HG03342 (cell line): ENCODE data around the gene POMZP3.
"Not testable (repeated sequence)": the region's sequence is repeated elsewhere in the genome, so short reads cannot be mapped to it uniquely, and the experiment has no call there.

Experiments used
- ATAC-seq: cut with Tn5 transposase; IDR thresholded peaks from one replicate; pipeline ENCODE4 v1.9.1; 2021; ENCODE audit warnings: mild to moderate bottlenecking, moderate library complexity; ENCODE audit not compliant: unreplicated experiment

The POMZP3 gene

DNA sequence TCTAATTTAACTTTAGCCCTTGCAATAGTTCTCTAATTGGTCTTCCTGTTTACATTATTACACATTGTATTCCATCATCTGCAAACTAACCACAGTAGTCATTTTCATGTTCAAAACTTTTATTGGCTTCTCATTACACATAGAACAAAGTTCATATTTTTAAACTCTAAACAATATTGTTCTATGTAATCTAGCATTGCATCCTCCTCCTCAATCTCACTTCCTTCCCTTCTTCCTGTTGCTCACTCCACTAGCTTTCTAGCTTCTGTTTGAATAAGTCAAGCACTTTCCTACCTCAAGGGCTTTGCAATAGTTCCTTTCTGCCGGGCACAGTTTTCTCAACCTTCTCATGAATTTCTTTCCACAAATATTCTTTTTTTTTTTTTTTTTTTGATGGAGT, 38.5 kb downstream of the POMZP3 start:
- not testable (repeated sequence) for ATAC-seq

GRCh38 chr7:76586585-76587315, 40.3 kb downstream of the POMZP3 start:
- ATAC-seq = not testable (repeated sequence)

GRCh38 chr7:76583636-76584281, 43.3 kb downstream of the POMZP3 start:
- not testable (repeated sequence) for ATAC-seq

DNA sequence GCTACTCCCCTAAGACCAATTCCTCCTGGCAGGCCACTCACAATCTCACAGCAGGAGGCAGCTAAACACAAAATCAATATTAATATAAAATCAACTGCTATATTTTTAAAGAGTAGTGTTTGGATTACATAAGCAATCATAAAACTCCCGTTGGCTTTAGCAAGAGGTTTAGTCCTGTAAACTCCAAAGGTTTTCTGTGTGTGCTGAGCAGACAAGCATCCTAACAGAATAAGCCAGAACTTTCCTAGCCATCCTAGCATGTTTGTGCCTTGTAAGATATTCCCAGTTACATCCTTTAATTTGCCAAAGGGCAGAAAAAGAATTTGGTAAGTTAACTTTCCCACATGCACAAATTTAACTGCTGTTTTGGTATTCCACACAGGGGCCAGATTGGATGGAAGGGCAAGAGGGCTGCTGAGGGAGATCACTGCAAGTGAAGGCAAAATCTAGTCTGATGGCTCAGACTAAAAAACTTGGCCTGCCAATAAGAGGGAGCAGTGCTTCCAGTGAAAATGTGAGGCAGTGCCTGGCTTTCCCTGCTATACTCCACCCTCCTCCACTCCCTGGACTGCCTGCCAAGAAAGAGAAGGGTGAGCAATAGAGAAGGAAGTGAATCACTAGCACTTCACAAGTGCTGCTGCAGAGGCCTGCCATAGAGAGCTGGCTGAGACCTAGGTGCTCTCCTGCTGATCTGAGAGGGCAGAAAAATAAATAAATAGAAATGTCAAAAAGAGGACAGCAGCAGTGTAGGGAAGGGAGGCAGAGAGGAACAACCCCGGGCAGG, 44.0 kb downstream of the POMZP3 start:
- not testable (repeated sequence) for ATAC-seq

GRCh38 chr7:76575919-76576655, 51.0 kb downstream of the POMZP3 start:
- ATAC-seq = not testable (repeated sequence)

DNA sequence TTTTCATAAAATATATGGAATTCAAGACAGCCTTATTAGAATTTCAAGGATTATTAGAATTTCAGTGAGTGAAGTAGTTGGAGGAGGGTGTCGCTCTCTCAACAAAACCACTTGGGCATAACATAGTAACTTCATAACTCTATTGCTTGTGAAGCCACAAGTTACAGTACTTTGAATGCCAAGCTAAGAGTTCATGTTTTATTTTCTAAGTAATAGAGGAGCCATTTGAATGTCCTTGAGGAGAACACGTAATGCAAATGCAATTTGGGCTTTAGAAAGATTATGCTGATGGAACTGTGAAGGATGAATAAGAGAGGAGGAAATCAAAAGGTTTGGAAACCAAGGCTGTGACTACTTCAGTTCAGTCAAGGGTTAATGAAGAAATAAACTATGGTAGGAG, 51.6 kb downstream of the POMZP3 start:
- not testable (repeated sequence) for ATAC-seq

DNA sequence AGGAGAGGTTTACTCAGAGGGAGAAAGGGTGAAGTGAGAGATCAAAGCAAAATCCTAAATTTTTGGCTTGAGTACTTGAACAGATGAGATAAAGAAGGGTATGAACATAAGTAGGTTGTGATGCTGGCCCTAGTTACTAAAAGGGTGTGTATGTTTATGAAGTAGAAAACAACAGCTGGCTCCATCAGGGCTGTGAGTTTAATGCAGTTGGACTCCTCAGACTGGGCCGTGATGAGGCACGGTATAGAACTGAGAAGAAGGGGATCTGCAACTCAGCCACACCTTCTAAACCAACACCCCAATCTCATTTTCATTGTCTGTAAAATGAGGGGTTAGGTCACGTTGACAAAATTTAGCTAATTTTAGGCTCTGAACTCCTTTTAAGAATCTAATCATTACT, 54.8 kb downstream of the POMZP3 start:
- ATAC-seq = not testable (repeated sequence)

GRCh38 chr7:76570324-76570775, 56.7 kb downstream of the POMZP3 start:
- ATAC-seq = not testable (repeated sequence)

GRCh38 chr7:76568742-76569141, 58.3 kb downstream of the POMZP3 start:
- ATAC-seq = not testable (repeated sequence)

- ATAC-seq = not testable (repeated sequence)
Observed at GRCh38 chr7:76567753-76568152, 59.3 kb downstream of the POMZP3 start.

GRCh38 chr7:76567311-76567710, 59.8 kb downstream of the POMZP3 start:
- ATAC-seq = not testable (repeated sequence)

DNA sequence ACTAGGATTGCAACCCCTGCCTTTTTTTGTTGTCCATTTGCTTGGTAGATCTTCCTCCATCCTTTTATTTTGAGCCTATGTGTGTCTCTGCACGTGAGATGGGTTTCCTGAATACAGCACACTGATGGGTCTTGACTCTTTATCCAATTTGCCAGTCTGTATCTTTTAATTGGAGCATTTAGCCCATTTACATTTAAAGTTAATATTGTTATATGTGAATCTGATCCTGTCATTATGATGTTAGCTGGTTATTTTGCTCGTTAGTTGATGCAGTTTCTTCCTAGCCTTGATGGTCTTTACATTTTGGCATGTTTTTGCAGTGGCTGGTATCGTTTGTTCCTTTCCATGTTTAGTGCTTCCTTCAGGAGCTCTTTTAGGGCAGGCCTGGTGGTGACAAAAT, 62.1 kb downstream of the POMZP3 start:
- ATAC-seq = not testable (repeated sequence)

DNA sequence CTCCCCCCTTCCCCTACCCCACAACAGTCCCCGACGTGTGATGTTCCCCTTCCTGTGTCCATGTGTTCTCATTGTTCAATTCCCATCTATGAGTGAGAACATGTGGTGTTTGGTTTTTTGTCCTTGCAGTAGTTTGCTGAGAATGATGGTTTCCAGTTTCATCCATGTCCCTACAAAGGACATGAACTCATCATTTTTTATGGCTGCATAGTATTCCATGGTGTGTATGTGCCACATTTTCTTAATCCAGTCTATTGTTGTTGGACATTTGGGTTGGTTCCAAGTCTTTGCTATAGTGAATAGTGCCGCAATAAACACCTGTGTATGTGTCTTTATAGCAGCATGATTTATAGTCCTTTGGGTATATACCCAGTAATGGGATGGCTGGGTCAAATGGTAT, 65.7 kb downstream of the POMZP3 start:
- not testable (repeated sequence) for ATAC-seq

GRCh38 chr7:76560157-76560556, 66.9 kb downstream of the POMZP3 start:
- ATAC-seq = not testable (repeated sequence)
